ENCODE data around the gene PRSS38. TPM values are rescaled to one million over a fixed set of nuclear protein-coding genes. Genes with fewer than 3 reads are reported as not detected.

The PRSS38 gene
- polyA plus RNA-seq, 3 donors: not detected

DNA sequence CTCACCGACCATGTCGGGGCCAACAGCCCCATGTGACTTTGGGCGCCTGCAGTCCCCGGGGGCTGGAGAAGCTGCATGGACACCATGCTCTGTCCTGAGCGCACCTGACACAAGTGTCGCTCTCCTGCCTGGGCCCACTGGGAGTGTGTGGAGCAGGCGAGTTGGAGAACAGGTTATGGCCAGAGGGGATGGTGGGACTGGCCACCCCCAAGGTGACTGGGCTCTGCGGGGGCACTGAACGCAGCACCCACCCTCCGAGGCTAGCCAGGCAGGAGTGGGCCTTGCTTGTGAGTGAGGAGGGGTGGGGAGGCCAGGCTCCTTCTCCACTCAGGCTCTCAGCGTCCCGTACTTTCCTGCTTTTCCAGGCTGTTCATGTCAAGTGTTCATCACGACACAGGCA lies 44.7 kb upstream of the PRSS38 start:
- 100% methylated on average over 8 of the region's 13 CpGs for WGBS (ENCODE audit: insufficient coverage)
- Histone ChIP-seq H3K79me2 (ENCODE audit: insufficient read depth, low read length) (no peaks in the 10 kb centered on the region), H3K4me1 (ENCODE audit: control insufficient read depth in 1 of 2, insufficient read depth in 2 of 2, low read length in 2 of 2) (peaks cover 0 to 5% of the 10 kb centered on the region in 2 donors), H3K9ac (ENCODE audit: insufficient read depth, low read length, poor library complexity, severe bottlenecking) (no peak overlapping the region), H3K9me3 (replicated peaks in 1 of 2; ENCODE audit: control insufficient read depth in 1 of 2, insufficient read depth in 1 of 2, low read length in 2 of 2) (no peaks in the 10 kb centered on the region), H4K20me1 (ENCODE audit: insufficient read depth, low read length) (no peaks in the 10 kb centered on the region), H3K27me3 (ENCODE audit: control insufficient read depth in 2 of 2, insufficient read depth in 2 of 2, low read length in 2 of 2) (no peaks in the 10 kb centered on the region), H3K36me3 (replicated peaks in 1 of 2; ENCODE audit: control insufficient read depth in 1 of 2, insufficient read depth in 2 of 2, low read length in 2 of 2) (peaks cover 20 to 46% of the 10 kb centered on the region in 2 donors), H3K4me2 (replicated peaks; ENCODE audit: extremely low read depth, low read length, poor library complexity, severe bottlenecking) (no peak overlapping the region), H2AFZ (ENCODE audit: insufficient read depth, low read depth, low read length, poor library complexity, severe bottlenecking) (no peak overlapping the region), H3K4me3 (replicated peaks in 1 of 3; ENCODE audit: low read depth in 2 of 3, low read length in 3 of 3) (no peak overlapping the region), H3K27ac (ENCODE audit: low read depth in 1 of 2, low read length in 2 of 2) (no peak overlapping the region)
- DNase-seq: no peak
- TF ChIP-seq, protein P1, sequence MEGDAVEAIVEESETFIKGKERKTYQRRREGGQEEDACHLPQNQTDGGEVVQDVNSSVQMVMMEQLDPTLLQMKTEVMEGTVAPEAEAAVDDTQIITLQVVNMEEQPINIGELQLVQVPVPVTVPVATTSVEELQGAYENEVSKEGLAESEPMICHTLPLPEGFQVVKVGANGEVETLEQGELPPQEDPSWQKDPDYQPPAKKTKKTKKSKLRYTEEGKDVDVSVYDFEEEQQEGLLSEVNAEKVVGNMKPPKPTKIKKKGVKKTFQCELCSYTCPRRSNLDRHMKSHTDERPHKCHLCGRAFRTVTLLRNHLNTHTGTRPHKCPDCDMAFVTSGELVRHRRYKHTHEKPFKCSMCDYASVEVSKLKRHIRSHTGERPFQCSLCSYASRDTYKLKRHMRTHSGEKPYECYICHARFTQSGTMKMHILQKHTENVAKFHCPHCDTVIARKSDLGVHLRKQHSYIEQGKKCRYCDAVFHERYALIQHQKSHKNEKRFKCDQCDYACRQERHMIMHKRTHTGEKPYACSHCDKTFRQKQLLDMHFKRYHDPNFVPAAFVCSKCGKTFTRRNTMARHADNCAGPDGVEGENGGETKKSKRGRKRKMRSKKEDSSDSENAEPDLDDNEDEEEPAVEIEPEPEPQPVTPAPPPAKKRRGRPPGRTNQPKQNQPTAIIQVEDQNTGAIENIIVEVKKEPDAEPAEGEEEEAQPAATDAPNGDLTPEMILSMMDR (IDR thresholded peaks at IDR 0.05): no peak
- Mint-ChIP-seq H3K27ac (no peak overlapping the region), H3K4me3 (no peak overlapping the region), H3K9me3 (no peaks in the 10 kb centered on the region), H3K4me1 (peaks cover 9% of the 10 kb centered on the region), H3K36me3 (peaks cover 48 to 54% of the 10 kb centered on the region in 2 donors), H3K27me3 (ENCODE audit: low read depth in 3 of 3) (no peaks in the 10 kb centered on the region)
- intact Hi-C loops (cut with micrococcal nuclease): no loop called here

GRCh38 chr1:227771326-227771725 lies 44.1 kb upstream of the PRSS38 start:
- DNase-seq: no peak

More at GRCh38 chr1:227771326-227771725, 44.1 kb upstream of the PRSS38 start:
- H3K4me2 ChIP-seq (replicated peaks; ENCODE audit: extremely low read depth, low read length, poor library complexity, severe bottlenecking): no peak overlapping the region
- peaks cover 4% of the 10 kb centered on the region for H3K4me1 Mint-ChIP-seq
- no peaks in the 10 kb centered on the region for H3K9me3 ChIP-seq (replicated peaks in 1 of 2; ENCODE audit: control insufficient read depth in 1 of 2, insufficient read depth in 1 of 2, low read length in 2 of 2)
- peaks cover 53 to 59% of the 10 kb centered on the region in 2 donors for H3K36me3 Mint-ChIP-seq
- H3K9me3 Mint-ChIP-seq: no peaks in the 10 kb centered on the region
- WGBS (ENCODE audit: insufficient coverage): 100% methylated on average over 3 of the region's 8 CpGs
- no peaks in the 10 kb centered on the region for H4K20me1 ChIP-seq (ENCODE audit: insufficient read depth, low read length)
- TF ChIP-seq, protein P1 (IDR thresholded peaks at IDR 0.05): no peak
- no peak overlapping the region for H3K27ac Mint-ChIP-seq
- H3K4me1 ChIP-seq (ENCODE audit: control insufficient read depth in 1 of 2, insufficient read depth in 2 of 2, low read length in 2 of 2): no peaks in the 10 kb centered on the region
- no peak overlapping the region for H3K4me3 Mint-ChIP-seq
- intact Hi-C loops (cut with micrococcal nuclease): no loop called here
- H2AFZ ChIP-seq (ENCODE audit: insufficient read depth, low read depth, low read length, poor library complexity, severe bottlenecking): no peak overlapping the region
- no peaks in the 10 kb centered on the region for H3K79me2 ChIP-seq (ENCODE audit: insufficient read depth, low read length)
- H3K36me3 ChIP-seq (replicated peaks in 1 of 2; ENCODE audit: control insufficient read depth in 1 of 2, insufficient read depth in 2 of 2, low read length in 2 of 2): peaks cover 25 to 51% of the 10 kb centered on the region in 2 donors
- no peaks in the 10 kb centered on the region for H3K27me3 ChIP-seq (ENCODE audit: control insufficient read depth in 2 of 2, insufficient read depth in 2 of 2, low read length in 2 of 2)
- no peak overlapping the region for H3K27ac ChIP-seq (ENCODE audit: low read depth in 1 of 2, low read length in 2 of 2)
- no peaks in the 10 kb centered on the region for H3K27me3 Mint-ChIP-seq (ENCODE audit: low read depth in 3 of 3)
- H3K4me3 ChIP-seq (replicated peaks in 1 of 3; ENCODE audit: low read depth in 2 of 3, low read length in 3 of 3): no peak overlapping the region
- H3K9ac ChIP-seq (ENCODE audit: insufficient read depth, low read length, poor library complexity, severe bottlenecking): no peak overlapping the region

Data from CD14-positive monocyte (primary cell).